Stimulated activated naive B cell treated with anti-CD40 and anti-IgM and Interleukin-4, amounts not matched to agents 10 μg/mL and 1 μg/mL and 100 μg/mL, for 72 hours (primary cell): Measurements from ENCODE around the gene CCIN.
"Not testable (repeated sequence)": the region's sequence is repeated elsewhere in the genome, so short reads cannot be mapped to it uniquely, and the experiment has no call there.

Experiments
- ATAC-seq, 2 donors: fragments of 150-1000 bp; cut with Tn5 transposase; replicated peaks; 2 replicates each; pipeline ENCODE4 v1.10.0; 2021; ENCODE audit warnings: moderate library complexity in 1 of 2
- DNase-seq: peaks from one replicate; pipeline ENCODE4 v3.0.0; 2021
- H3K27ac Mint-ChIP-seq: one replicate; pipeline ENCODE4 v1.8.0; 2022; ENCODE audit warnings: mild to moderate bottlenecking, mixed read lengths
- H3K27me3 Mint-ChIP-seq, 2 donors: one replicate each; pipeline ENCODE4 v1.8.0; 2022; ENCODE audit warnings: mixed read lengths in 2 of 2
- H3K36me3 Mint-ChIP-seq, 2 donors: one replicate each; pipeline ENCODE4 v1.8.0; 2022; ENCODE audit warnings: mixed read lengths in 2 of 2, mild to moderate bottlenecking in 1 of 2
- H3K4me1 Mint-ChIP-seq, 2 donors: one replicate each; pipeline ENCODE4 v1.8.0; 2022; ENCODE audit warnings: mixed read lengths in 2 of 2, mild to moderate bottlenecking in 1 of 2
- H3K4me3 Mint-ChIP-seq, 2 donors: one replicate each; pipeline ENCODE4 v1.8.0; 2022; ENCODE audit warnings: mild to moderate bottlenecking in 2 of 2, mixed read lengths in 2 of 2, moderate library complexity in 1 of 2
- H3K9me3 Mint-ChIP-seq, 2 donors: one replicate each; pipeline ENCODE4 v1.8.0; 2022; ENCODE audit warnings: mixed read lengths in 2 of 2, mild to moderate bottlenecking in 1 of 2

The CCIN gene

DNA sequence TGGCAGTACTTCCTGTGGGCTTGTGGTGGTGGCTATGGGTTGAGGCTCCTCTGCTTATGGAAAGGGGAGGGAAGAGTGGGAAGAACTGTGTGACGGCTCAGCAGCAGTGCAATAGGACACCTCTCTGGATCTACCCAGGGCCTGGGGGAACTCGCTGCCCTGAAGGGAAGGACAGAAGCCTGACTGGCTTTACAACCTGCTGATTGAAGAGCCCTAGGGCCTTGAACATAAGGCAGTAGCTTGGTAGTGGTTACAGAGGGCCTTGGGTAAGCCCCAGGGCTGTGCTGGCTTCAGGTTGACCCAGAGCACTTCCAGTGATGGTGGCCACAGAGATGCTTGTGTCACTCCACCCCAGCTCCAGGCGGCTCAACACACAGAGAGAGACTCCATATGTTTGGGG, 5.5 kb downstream of the CCIN start:
- DNase-seq: no peak
- no peak for ATAC-seq
- H3K27ac Mint-ChIP-seq: no peak overlapping the region
- no peaks in the 10 kb centered on the region for H3K36me3 Mint-ChIP-seq
- no peaks in the 10 kb centered on the region for H3K9me3 Mint-ChIP-seq
- H3K4me3 Mint-ChIP-seq: no peak overlapping the region
- peaks cover 9 to 19% of the 10 kb centered on the region in 2 donors for H3K27me3 Mint-ChIP-seq
- H3K4me1 Mint-ChIP-seq: no peaks in the 10 kb centered on the region

DNA sequence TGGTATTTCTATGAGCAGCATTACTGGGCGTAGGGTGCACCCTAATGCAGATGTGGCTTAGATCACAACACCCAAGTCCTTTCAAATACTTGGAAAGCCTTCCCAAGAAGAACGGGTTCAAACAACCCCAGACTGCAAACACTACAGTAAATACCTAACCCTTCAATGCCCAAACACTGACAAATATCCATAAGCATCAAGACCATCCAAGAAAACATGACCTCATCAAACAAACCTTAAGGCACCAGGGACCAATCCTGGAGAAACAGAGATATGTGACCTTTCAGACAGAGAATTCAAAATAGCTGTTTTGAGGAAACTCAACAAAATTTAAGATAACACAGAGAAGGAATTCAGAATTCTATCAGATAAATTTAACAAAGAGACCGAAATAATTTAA, 6.0 kb downstream of the CCIN start:
- not testable (repeated sequence) for H3K4me1 Mint-ChIP-seq, ATAC-seq, DNase-seq, H3K9me3 Mint-ChIP-seq, H3K4me3 Mint-ChIP-seq, H3K36me3 Mint-ChIP-seq, H3K27ac Mint-ChIP-seq
- peaks cover 9 to 19% of the 10 kb centered on the region in 2 donors for H3K27me3 Mint-ChIP-seq

- H3K4me3 Mint-ChIP-seq, H3K36me3 Mint-ChIP-seq, H3K4me1 Mint-ChIP-seq, DNase-seq, H3K9me3 Mint-ChIP-seq, H3K27ac Mint-ChIP-seq, ATAC-seq: not testable (repeated sequence)
- peaks cover 7 to 19% of the 10 kb centered on the region in 2 donors for H3K27me3 Mint-ChIP-seq
Observed at GRCh38 chr9:36176496-36176895, 7.3 kb downstream of the CCIN start.

GRCh38 chr9:36177571-36177970, 8.4 kb downstream of the CCIN start:
- Mint-ChIP-seq H3K36me3 (no peaks in the 10 kb centered on the region), H3K4me1 (no peaks in the 10 kb centered on the region), H3K27me3 (peaks cover 3 to 16% of the 10 kb centered on the region in 2 donors), H3K27ac (no peak overlapping the region), H3K4me3 (no peak overlapping the region), H3K9me3 (no peaks in the 10 kb centered on the region)
- no peak for ATAC-seq
- no peak for DNase-seq

- ATAC-seq, H3K36me3 Mint-ChIP-seq, H3K27ac Mint-ChIP-seq, H3K27me3 Mint-ChIP-seq, H3K4me3 Mint-ChIP-seq, H3K9me3 Mint-ChIP-seq, H3K4me1 Mint-ChIP-seq, DNase-seq: not testable (repeated sequence)
Observed at GRCh38 chr9:36180243-36180642, 11.1 kb downstream of the CCIN start.

DNA sequence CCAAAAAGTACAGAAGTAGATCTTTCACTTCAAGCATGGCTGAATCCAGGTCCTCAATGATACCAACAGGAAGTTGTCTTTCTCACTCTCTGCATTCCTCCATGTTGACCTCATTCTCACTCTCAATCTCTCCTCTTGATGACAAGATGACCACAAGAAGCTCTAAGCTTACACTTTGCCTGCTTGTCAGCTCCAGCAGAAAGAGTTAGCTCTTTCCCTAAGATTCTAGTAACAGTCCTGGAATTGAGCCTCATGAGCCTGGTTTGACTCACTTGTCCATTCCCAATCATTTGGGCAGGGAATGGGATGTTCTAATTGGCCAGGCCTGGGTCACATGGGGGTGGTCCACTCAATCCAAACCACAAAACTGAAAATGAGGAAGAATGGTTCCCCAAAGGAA, 18.2 kb downstream of the CCIN start:
- ATAC-seq (no peak), DNase-seq (no peak)
- peaks cover 6 to 8% of the 10 kb centered on the region in 2 donors for H3K36me3 Mint-ChIP-seq
- H3K4me1 Mint-ChIP-seq: peaks cover 12 to 23% of the 10 kb centered on the region in 2 donors
- no peak overlapping the region for H3K4me3 Mint-ChIP-seq
- H3K27ac Mint-ChIP-seq: no peak overlapping the region
- H3K9me3 Mint-ChIP-seq: no peaks in the 10 kb centered on the region
- H3K27me3 Mint-ChIP-seq: no peaks in the 10 kb centered on the region

DNA sequence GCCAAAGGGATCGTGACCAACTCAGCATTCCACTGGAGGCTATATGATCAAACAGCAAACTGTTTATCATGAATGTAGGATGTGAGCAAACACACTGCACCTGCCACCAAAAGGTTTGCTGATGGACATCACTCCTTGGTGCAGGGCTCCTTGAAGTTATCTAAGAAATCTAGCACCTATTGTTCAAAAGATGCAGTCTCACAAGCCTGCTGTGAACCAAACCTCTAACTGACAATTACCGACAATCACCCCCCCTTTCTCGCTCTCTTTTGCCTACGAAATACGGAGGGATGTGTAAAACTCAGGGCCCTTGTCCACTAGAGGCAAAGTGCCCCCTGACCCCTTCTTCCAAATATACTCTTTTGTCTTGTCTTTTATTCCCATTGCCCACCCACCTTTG, 19.0 kb downstream of the CCIN start:
- H3K27ac Mint-ChIP-seq: no peak overlapping the region
- no peak for DNase-seq
- no peak for ATAC-seq
- H3K9me3 Mint-ChIP-seq: no peaks in the 10 kb centered on the region
- H3K36me3 Mint-ChIP-seq: peaks cover 6 to 8% of the 10 kb centered on the region in 2 donors
- H3K4me1 Mint-ChIP-seq: peaks cover 17 to 31% of the 10 kb centered on the region in 2 donors
- H3K27me3 Mint-ChIP-seq: no peaks in the 10 kb centered on the region
- H3K4me3 Mint-ChIP-seq: no peak overlapping the region

DNA sequence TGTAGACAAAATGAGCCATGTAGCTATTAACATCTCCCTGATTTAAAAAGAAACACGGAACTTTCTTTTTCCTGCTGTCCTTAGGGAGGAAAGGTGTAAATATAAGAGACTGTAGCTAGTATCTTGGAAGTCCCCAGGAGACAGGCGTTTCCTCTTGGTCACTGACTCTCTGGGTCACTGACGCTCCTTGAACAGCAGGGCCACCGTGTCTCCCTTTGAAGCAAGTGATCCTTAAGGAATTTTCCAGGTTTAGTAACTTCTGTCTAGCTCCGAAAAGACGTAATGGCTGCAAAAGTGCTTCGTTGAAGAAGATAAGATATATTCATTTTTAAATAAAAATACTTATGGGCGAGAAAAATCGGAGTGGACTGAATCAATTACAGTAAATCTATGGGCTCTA, 20.8 kb downstream of the CCIN start:
- Mint-ChIP-seq H3K4me3 (peak overlapping the region; percentile 81 to 88), H3K9me3 (no peaks in the 10 kb centered on the region), H3K4me1 (peaks cover 31 to 49% of the 10 kb centered on the region in 2 donors), H3K36me3 (peaks cover 18 to 25% of the 10 kb centered on the region in 2 donors), H3K27ac (peak overlapping the region; percentile 52), H3K27me3 (no peaks in the 10 kb centered on the region)
- ATAC-seq: no peak
- DNase-seq: no peak

DNA sequence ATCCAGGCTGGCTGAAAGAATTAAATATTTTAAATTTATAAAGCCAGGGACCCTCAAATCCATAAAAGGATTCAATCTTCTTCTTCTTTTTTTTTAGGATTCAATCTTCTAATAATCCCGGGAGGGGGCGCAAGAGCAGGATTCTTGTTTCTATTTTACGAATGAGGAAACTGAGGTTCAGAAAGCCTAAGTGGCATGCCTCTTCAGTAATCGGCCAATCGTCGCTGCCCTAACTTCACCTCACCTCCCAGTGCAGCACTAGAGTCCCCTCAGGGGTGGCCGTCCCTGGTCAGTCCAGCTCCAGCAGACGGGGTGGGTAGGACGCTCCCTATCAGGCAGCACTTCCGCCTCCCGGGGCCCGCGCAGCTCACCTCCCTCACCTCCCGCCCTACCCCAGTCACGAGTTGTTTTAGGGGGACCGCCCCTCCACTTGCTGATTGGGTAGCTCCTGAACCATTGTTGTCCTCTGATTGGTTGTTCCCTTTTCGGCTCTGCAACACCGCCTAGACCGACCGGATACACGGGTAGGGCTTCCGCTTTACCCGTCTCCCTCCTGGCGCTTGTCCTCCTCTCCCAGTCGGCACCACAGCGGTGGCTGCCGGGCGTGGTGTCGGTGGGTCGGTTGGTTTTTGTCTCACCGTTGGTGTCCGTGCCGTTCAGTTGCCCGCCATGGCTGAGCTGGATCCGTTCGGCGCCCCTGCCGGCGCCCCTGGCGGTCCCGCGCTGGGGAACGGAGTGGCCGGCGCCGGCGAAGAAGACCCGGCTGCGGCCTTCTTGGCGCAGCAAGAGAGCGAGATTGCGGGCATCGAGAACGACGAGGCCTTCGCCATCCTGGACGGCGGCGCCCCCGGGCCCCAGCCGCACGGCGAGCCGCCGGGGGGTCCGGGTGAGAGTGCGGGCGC, 21.5 kb downstream of the CCIN start, which contains the start of gene CLTA:
Gene CLTA (plus strand): TSS at position 534 of the 902 bp plus-strand sequence. CDS start 136 bp downstream, at position 670.
- Mint-ChIP-seq H3K36me3 (peaks cover 22 to 32% of the 10 kb centered on the region in 2 donors), H3K27ac (peak within 1 kb of the TSS; percentile 94), H3K9me3 (no peaks in the 10 kb centered on the region), H3K4me3 (peak within 1 kb of the TSS; percentile 88 to 89), H3K27me3 (no peaks in the 10 kb centered on the region), H3K4me1 (peaks cover 33 to 53% of the 10 kb centered on the region in 2 donors)
- peak; percentile 98 to 99 for ATAC-seq
- peak; percentile 94 for DNase-seq

- Mint-ChIP-seq H3K27ac (peak overlapping the region; percentile 94), H3K4me1 (peaks cover 33 to 53% of the 10 kb centered on the region in 2 donors)
- peak; percentile 26 to 29 for ATAC-seq
Observed at GRCh38 chr9:36191290-36191645, 22.1 kb downstream of the CCIN start.

GRCh38 chr9:36191686-36192085, 22.5 kb downstream of the CCIN start:
- ATAC-seq: no peak
- peaks cover 33 to 53% of the 10 kb centered on the region in 2 donors for H3K4me1 Mint-ChIP-seq
- peak overlapping the region; percentile 94 for H3K27ac Mint-ChIP-seq
- no peaks in the 10 kb centered on the region for H3K27me3 Mint-ChIP-seq
- H3K36me3 Mint-ChIP-seq: peaks cover 22 to 32% of the 10 kb centered on the region in 2 donors
- H3K4me3 Mint-ChIP-seq: peak overlapping the region; percentile 88 to 89
- DNase-seq: no peak
- H3K9me3 Mint-ChIP-seq: no peaks in the 10 kb centered on the region

More at GRCh38 chr9:36191290-36191645, 22.1 kb downstream of the CCIN start:
- Mint-ChIP-seq H3K9me3 (no peaks in the 10 kb centered on the region), H3K36me3 (peaks cover 22 to 32% of the 10 kb centered on the region in 2 donors), H3K4me3 (peak overlapping the region; percentile 88 to 89), H3K27me3 (no peaks in the 10 kb centered on the region)
- peak; percentile 9 for DNase-seq

- H3K27me3 Mint-ChIP-seq: no peaks in the 10 kb centered on the region
- no peaks in the 10 kb centered on the region for H3K9me3 Mint-ChIP-seq
- ATAC-seq (no peak), DNase-seq (no peak)
- H3K27ac Mint-ChIP-seq: peak overlapping the region; percentile 94
- H3K4me3 Mint-ChIP-seq: peak overlapping the region; percentile 88 to 89
- peaks cover 33 to 53% of the 10 kb centered on the region in 2 donors for H3K4me1 Mint-ChIP-seq
- peaks cover 22 to 32% of the 10 kb centered on the region in 2 donors for H3K36me3 Mint-ChIP-seq
Observed at GRCh38 chr9:36192196-36192595, 23.0 kb downstream of the CCIN start.

GRCh38 chr9:36193023-36193422, 23.8 kb downstream of the CCIN start:
- ATAC-seq (no peak), DNase-seq (no peak)
- peaks cover 30 to 51% of the 10 kb centered on the region in 2 donors for H3K4me1 Mint-ChIP-seq
- no peaks in the 10 kb centered on the region for H3K9me3 Mint-ChIP-seq
- no peak overlapping the region for H3K27ac Mint-ChIP-seq
- no peaks in the 10 kb centered on the region for H3K27me3 Mint-ChIP-seq
- H3K4me3 Mint-ChIP-seq: peak overlapping the region; percentile 88 to 89
- peaks cover 25 to 32% of the 10 kb centered on the region in 2 donors for H3K36me3 Mint-ChIP-seq

DNA sequence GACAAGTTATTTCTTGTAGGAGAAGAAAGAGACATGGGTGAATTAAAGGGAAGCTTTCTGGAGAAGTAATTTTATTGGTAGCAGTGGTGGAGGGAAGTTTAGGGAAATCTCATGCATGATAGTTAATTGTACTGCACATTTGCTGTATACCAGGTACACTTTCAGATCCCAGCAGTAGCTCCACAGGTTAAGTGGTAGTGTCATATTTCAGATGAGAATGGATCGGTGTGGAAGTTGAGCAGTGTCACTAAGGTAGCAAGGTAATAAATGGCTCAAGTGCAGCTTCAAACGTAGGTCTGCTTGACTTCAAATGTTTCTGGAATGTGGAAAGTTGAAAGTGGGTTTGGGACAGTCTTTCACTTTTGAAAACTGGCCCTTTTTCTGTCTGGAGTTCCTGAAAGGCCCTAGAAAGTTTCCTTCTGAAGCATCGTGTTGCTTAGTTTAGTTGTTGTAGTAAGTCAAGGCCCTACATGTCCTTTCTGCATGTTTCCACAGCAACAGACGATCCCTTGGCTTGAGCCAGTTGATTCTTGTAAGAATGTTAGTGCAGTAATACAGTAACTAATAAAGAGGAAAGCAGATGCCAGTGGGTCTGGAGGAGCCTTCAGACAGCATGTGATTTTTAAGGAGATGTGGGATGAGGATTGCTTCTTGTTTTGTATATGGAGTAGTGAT, 25.3 kb downstream of the CCIN start:
- Mint-ChIP-seq H3K4me3 (no peak overlapping the region), H3K36me3 (peaks cover 26 to 32% of the 10 kb centered on the region in 2 donors), H3K27ac (peak overlapping the region; percentile 53), H3K9me3 (no peaks in the 10 kb centered on the region), H3K27me3 (no peaks in the 10 kb centered on the region), H3K4me1 (peaks cover 30 to 44% of the 10 kb centered on the region in 2 donors)
- DNase-seq: no peak
- no peak for ATAC-seq
